Activated CD4-positive, CD25-positive, alpha-beta regulatory T cell (primary cell): ENCODE data around the gene NFYA.

Source experiments
- DNase-seq, 4 experiments: peaks; one replicate each; lab custom pipeline; 2025; lab: John Stamatoyannopoulos, UW

NFYA gene

DNA sequence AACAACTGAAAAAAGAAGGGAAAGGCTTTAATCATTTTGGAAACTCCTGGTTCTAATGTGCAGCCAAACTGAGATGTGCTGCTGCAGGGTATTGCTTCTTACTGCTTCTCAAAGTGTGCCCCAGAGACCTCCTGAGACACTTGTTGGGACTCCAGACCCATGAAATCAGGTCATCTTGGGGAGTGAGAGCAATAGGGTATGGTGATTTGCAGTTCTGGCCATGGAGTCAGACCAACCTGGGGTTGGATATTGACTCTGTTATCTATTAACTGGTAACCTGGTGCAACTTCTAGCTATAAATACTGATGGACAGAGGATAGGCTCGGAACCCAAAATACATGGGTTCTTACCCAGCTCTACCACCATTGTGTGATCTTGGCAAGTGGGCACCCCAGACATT, 26.7 kb upstream of the NFYA start:
- no peak for DNase-seq

DNA sequence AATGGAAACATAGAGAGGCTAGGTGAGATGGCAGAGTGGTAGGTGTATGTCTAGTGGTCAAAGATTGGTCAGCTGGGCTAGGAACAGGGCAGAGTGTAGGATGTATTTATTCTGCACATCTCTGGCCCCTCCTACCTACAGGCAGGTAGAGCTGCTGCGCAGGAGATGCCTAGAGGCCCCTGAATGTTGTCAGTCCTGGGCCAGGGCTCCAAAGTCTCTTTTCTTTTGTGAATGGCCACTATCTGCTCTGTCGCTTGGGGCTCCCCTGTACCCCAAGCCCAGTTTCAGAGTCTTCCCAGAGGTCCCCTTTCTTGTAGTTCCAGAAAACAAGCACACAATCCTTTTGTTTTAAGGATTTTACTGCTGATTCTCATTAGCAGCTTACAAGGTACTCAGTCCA, 25.5 kb upstream of the NFYA start:
- DNase-seq, result no peak

DNA sequence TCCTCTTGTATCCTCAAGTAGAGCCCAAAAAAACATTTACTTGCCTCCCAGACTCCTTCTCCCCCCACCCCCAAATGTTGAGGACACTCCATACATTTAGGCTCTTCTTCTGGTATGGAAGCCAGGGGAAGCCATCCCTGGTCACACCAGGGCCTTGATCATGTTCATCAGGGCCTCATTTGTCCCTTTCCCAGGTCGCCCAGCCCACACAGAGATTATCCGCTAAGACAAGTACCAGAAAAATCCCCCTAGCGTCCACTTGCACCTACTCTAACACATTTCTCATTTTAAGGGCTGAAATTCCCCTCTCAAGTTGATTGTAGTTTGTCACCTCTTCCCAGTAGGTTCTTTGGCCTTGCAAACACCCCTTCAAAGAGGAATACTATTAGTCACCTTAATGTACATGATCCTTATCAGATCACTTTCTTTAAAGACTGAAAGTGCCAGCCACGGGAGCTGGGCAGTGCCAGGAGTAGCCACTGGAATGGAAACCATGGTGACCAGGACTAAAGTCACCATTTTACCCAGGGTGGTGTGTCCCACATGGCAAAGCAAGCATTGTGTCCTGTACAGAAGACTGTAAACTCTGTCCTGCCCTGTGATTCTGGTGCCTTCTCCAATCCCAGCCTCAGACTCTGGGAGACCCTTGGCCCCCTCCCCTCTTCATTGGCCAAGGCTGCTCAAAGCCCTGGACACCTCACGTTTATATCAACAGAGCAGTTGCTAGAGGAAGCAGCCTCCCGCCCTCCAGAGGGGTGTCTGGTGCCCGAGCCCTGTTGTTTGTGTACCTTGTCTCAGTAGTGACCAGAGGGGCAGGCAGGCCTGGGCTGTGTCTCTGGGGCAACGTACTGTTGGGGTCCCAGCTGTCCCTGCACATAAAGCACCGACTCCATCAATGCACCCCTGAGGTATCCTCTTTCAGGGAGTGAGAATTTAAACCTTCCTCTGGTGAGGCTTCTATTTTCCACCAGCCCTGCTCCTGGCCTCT, 24.7 kb upstream of the NFYA start:
- DNase-seq, result no peak

DNA sequence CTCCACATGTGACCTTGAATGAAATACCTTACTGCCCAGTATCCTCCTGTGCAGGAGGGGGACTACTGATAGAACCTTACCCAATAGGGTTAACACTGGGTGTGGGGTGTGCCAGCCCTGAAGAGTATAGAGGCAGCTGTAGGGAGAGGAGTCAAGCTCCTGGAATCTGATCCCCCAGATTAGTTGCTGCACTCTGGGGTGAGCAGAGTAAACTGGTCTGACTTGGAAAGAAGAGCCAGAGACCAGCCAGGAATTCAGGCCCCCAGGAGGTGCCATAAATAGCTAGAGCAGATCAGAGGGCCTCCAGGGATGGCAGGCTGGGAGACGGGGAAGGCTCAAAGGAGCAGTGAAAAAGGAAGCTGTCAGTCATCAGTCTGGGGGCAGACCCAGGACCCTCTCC, 23.3 kb upstream of the NFYA start:
- DNase-seq, result no peak

DNA sequence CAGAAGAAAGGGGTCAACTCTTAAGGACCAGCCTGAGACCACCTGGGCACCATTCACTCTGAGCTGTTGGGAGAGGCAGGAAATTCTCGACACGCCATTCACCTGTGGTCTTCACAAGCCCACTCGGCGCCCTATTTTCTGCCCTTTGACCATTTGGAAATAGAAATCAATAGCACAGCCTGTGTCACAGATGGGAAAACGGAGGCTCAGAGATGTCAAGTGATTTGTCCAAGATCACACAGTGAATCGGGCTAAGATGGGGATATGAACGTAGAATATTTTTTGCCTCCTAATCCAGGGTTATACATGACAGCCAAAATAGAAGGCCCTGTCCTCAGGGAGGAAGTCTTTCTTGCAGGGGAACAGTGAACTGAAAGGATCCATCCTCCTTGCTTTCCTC, 22.8 kb upstream of the NFYA start:
- DNase-seq, result no peak

DNA sequence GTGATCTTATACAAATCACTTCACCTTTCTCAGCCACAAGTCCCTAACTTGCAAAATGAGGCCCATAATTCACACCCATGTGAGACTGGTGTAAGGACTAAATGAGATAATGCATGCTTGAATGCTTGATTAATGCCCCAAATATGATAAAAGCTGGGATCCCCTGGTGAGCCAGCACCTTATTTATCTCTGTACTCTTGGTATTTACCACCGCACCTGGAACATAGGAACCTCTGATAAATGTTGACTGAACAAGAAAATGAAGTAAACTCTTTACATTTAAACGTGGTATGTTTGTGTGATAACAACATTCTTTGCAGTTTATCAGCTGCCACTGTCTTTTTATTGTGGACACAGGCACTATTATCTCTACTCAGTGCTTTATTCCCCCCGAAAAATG, 22.2 kb upstream of the NFYA start:
- DNase-seq, result no peak

DNA sequence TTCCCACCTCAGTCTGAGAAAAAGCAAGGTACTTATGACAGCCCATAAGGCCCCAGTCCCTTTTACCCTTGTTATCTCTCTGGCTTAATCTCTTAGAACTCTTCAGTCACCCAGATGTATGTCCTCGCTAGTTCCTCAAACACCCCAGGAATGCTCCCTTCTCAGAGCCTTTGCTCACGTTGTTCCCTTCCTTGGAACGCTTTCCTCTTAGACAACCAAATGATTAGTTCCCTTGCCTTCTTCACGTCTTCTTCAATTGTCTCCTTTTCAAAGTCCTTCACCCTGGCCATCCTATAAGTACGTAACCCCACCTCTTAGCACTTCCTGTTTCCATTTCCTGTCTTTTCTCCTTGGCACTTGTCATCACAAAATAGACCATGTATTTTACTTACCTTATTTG, 20.9 kb upstream of the NFYA start:
- no peak for DNase-seq

DNA sequence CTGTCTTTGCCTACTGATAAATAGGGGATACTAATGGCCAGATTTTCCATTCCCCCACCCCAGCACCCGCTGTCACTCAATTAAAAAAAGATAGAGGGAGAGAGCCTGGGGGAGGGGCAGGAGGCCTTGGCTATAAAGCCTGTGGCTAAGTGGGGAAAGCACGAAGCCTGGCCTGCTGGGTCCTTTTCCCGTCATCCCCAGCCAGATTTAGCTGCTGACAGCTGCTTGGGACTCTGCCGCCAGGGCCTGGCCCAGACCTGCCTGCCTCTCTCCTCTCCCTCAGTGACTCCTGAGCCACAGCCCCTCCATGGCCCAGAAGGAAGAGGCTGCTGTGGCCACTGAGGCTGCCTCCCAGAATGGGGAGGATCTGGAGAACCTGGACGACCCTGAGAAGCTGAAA, 19.7 kb upstream of the NFYA start, which contains the start of gene APOBEC2:
APOBEC2 (plus strand) TSS at position 162 of the 400 bp plus-strand sequence; CDS start at position 308, 146 bp downstream.
- DNase-seq, result no peak

DNA sequence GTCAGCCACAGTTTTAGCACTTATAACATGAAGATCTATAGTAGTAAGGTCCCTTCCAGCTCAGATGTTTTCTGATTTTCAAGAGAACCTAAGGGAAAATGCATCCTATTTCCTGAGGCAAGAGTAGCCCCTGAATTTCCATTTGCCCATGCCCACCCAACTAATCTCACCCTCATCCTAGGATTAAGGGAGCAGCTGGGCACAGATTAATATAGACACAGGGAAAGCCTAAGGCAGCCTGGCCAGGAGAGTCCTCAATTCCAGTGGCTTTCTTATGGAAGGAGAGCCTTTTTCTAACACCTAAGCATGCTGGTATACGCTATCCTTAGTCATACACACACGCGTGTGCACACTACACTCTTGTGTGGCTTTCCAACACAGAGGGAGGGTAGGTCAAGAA, 18.3 kb upstream of the NFYA start:
- no peak for DNase-seq

DNA sequence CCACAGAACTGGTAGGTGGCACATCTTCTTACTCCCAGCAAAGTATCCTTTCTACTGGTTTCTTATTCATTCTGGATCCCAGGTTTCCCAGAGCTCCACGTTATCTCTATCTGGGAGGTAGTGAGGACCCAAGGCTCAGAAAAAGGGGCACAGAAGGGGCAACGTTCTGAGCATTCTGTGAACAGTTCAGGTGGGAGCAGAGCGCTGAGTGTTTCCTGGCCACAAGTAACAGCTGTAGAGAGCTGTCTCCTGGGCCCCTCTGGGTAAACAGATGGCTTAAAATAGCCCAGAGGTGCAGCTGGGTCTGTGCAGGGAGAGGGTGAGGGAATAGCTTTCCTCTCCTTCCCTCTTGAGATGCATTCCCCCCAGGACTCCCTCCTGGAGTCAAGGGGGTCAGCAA, 17.6 kb upstream of the NFYA start:
- no peak for DNase-seq

DNA sequence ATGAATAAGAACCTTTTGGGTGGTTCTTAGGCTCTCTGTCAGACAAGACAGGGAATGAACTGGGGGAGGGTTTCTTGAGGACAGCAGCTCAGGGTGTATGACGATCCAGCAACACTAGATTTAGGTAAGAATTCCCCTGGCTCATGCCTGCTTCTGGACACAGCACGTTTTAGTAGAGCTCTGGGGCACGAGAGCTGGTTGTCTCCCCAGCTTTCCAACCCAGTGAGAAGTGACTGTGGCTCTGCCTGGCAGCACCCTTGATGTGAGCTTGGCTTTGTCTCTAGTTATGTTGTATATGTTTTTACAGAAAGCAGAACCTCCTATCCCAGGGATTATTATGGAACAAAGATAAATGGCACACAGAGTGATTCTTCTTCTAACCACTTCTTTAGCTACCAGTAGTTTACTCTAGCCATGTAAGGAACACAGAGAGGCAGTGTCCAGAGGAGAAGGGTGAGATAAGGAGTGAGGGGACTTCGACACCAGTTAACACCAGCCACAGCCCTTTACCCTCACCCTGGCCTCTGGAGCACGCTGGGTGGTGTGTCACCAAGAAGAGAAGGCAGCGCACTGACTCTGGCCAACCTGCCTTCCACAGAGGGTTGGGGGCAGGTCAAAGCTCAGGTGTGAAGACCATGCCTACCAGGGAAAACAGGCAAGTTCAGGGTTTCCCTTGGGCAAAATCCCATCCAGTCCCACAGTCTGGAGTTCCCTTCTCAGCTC, 15.8 kb upstream of the NFYA start:
- DNase-seq, result no peak

DNA sequence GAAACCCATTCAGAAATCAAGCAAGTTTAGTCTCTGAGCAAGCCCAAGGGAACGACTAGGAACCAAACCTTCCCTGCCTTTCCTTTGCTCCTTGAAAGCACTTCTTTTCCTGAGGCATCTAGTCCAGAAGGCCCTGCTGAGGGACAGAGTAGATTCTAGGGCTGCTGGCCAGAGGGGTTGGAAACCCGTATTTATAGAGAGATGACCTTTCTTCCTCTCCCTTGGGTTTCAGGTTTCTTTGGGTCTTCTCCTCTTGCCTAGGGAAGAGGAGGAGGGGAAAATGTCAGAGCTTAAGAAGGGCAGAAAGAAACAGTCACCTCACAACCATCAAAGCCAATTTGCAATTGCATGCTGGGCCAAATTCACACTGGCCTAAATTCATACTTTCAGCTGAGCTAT, 14.0 kb upstream of the NFYA start:
- no peak for DNase-seq

DNA sequence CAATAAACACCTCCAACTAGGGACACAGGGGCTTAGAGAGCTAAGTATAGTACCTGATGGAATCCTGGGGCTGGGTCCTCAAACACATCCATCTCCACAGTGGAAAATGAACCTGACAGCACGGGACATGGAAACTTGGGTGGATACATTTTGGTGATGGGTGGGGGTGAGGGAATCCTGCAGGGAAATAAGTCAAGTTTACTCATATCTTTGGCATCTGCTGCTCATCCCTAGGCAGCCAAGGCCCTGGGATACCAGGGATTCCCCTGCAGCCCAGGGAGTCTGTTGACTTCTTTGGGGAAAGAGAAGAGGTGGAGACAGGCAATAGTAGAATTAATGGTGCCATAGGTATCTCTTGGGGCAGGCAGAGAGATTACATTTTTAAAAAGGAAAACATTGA, 13.2 kb upstream of the NFYA start:
- DNase-seq, result no peak

DNA sequence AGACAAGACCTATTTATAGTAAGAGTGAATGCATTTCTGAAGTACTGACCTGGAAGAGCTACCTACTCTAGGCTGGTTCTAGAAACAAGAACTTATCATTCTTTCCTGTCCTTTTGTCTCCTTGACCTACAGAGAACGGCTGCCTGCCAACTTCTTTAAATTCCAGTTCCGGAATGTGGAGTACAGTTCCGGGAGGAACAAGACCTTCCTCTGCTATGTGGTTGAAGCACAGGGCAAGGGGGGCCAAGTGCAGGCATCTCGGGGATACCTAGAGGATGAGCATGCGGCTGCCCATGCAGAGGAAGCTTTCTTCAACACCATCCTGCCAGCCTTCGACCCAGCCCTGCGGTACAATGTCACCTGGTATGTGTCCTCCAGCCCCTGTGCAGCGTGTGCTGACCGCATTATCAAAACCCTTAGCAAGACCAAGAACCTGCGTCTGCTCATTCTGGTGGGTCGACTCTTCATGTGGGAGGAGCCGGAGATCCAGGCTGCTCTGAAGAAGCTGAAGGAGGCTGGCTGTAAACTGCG, 11.5 kb upstream of the NFYA start:
- no peak for DNase-seq

DNA sequence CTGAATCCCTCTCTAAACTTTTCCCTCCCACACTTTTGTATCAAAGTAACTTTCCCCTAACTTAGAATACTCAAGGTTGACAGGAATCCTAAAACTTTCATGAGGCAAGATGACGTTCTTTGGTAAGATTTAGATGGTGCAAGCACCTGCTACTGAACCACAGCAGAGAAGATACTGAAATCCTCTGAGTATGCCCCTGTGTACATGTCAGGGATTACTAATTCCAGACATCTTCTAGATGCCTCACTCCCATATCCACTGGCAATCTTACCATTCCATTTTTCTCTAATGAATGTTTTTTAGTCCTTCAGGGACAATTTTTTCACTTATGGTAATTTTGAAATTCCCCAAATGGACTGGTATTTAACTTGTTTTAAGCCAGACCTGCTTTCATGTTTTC, 10.7 kb upstream of the NFYA start:
- DNase-seq, result no peak

DNA sequence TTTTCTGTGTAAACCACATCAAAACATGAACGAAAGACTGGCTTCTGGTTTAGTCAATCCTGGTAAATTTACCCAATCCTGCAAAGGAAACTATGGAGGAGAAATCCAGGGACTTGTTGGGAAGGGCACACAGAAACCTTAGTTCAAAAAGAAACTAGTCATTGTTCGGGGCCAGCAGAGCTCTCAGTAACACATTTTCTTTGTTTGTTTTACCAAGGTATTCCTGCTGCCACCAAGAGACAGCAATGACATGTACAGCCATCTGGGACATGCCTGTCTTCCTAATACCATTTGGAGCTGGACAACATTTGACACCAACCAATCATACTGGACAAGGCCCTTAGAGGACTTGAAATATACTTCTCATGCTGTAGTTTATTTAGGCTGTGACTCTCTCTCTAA, 8.9 kb upstream of the NFYA start:
- DNase-seq, result no peak

DNA sequence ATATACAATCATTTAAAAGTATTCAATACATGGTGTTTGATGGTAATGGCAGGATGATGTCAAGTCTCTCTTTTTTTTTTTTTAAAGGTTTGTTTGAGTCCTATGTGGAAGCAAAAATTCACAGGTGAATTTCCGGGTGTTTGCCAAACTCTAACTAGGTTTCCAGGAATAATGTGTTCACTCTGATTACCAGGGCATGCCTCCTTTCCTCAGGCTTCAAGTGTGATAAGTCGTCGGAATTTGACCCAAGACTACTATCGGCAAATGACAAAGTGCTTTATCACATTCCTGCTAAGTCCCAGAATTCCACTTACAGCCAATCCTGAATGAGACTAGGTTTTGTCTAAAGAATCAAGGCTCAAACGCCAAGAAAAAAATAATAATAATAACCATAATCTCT, 7.9 kb upstream of the NFYA start:
- no peak for DNase-seq

DNA sequence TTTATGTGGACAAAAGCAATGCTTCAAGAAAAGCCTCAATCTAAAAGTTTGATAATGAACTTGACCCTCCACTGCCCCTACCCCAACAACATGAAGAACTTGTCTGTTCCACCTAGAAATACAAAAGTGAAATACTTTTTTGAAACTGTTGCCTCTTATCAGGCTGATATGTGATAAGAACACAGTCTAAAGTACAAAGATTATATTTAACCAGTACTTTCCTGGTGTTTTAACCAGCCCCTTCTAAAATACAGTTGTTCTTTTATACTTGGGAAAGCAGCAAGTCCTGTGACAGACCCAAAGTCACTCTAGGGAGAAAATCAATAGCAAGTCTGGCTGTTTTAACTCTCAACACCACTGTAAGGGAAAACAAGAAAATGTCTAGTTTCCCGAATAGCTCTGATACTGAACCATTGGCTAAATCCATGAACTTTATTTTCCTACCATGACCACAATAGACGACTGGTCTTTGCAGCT, 7.2 kb upstream of the NFYA start:
- DNase-seq, result no peak

DNA sequence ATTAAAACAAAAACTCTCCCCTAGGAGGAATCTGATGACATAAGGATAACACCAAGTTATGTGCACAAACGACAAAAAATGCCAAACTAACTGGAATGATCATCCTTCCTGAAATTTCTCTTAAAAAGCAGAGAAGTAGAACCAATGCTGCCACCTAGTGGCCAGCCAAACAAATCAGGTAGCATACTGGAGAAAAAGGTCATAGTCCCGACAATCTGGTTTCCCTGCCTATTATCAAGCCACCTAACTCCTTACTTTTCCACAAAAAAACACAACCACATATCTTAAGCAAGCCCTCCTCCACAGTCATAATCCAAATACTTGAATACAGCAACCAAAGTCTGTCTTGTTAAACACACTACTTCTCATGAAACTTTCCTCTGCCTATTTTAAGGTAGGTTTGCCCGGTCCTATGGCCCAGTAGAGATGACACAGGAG, 5.9 kb upstream of the NFYA start:
- DNase-seq, result peak in 3 of 4 experiments; percentile 20 to 47 (median 31)

DNA sequence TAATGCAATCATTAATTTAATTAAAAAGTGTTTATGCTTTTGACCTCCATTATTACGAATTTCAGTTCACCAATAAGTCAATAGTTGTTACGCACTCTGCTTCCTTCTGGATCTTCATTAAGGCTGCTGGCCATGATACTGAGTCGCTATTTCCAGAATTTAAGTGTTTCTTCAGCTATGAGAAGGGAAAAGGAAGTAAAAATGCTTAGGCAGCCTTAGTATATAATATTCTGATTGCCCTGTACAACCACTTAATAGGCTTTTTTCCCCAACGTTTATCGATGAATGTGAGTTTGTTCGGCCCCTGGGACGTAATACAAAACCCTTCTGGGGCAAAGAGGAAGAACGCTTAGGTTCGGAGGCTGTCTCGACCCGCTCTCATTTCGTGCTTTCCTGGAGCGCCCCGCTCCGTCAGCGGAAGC, 1.3 kb upstream of the NFYA start:
- DNase-seq, result peak in 1 of 4 experiments; percentile 34

DNA sequence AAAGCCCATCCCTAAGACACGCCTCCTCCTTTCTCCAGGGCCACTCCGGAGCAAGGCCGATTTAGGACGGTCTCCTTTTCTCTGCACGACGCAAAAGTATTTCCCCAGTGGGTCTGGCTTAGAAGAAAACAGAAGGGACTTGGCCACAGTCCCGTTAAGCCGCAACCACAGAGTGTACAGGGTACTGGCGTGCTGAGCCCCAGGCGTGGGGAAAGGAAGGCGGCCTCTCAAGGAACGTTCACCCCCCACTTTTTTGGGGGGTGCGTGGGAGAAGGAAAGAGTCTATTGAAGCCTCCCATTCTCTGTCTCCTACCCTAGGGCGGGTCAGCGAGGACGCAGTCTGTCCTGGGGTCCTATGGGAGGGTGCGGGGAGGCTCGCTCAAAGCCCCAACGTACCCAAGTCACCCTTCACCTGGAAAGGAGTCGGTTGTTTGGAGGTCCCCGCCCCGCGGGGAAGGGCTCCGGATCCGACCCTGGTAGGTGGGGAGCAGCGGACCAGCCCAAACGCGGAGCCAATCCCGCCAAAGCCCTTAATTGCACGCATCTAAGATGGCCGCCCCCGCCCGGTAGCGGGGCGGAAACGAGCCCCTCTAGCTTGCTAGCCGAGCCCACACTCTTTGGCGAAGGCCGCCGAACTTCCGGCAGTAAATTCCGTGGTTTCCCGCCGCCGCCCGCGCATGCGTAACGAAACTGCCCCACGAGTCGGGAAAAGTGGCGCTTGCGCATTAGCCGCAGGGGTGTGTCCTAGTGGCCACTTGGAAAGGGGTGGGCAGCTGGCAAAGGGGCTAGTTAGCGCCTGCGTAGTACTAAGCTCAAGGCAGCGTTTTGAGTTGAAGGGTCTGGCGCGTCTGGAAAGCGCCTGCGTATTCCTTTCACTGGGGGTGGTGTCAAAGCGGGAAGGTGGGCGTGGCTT, 595 bp upstream of the NFYA start, which contains the start of gene OARD1:
OARD1 (minus strand) TSS at position 434 of the 913 bp plus-strand sequence. CDS start 722 bp downstream, outside the sequence.
- DNase-seq, result peak; percentile 100
